ENCODE measurements around the gene TAOK3. TPM values are rescaled to one million over a fixed set of nuclear protein-coding genes. Genes with fewer than 3 reads are reported as not detected.

Gene TAOK3
- total and polyA plus RNA-seq, 10 of the 15 experiments (the other 5 are each of a cell fraction or from before 2014, with no cell fraction given) = 41.3 to 131 (median 57.8) TPM

DNA sequence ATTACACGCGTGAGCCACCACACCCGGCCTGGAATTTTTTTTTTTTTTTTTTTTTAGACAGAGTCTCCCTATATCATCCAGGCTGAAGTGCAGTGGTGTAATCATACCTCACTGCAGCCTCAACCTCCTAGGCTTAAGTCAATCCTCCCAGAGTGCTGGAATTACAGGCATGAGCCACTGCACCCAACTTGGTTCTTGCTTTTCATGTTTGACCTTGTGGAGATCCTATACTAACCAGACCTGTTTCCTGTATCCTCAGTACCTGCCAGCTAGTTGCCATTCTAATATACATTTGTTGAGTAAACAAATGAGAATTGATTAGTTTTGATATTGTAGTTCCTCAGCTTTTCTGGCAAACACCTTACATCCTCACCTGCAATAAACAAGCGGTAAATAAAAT lies 265.7 kb downstream of the TAOK3 start (continued):
- TF ChIP-seq, protein P1, sequence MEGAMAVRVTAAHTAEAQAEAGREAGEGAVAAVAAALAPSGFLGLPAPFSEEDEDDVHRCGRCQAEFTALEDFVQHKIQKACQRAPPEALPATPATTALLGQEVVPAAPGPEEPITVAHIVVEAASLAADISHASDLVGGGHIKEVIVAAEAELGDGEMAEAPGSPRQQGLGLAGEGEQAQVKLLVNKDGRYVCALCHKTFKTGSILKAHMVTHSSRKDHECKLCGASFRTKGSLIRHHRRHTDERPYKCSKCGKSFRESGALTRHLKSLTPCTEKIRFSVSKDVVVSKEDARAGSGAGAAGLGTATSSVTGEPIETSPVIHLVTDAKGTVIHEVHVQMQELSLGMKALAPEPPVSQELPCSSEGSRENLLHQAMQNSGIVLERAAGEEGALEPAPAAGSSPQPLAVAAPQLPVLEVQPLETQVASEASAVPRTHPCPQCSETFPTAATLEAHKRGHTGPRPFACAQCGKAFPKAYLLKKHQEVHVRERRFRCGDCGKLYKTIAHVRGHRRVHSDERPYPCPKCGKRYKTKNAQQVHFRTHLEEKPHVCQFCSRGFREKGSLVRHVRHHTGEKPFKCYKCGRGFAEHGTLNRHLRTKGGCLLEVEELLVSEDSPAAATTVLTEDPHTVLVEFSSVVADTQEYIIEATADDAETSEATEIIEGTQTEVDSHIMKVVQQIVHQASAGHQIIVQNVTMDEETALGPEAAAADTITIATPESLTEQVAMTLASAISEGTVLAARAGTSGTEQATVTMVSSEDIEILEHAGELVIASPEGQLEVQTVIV (IDR thresholded peaks at IDR 0.05; ENCODE audit: borderline replicate concordance, partially characterized antibody) = no peak
- TF ChIP-seq PAX5 (IDR thresholded peaks at IDR 0.05; ENCODE audit: borderline replicate concordance, low read depth, low read length) (no peak), RCOR1 (conservative IDR thresholded peaks at IDR 0.05; ENCODE audit: low read depth, low read length) (no peak), YBX1 (IDR thresholded peaks at IDR 0.05) (no peak), ATF7 (IDR thresholded peaks at IDR 0.05; ENCODE audit: low read depth) (no peak), STAT3 (IDR thresholded peaks at IDR 0.05; ENCODE audit: low read depth, low read length) (no peak), TBL1XR1 (IDR thresholded peaks at IDR 0.05; ENCODE audit: low read depth, low read length) (no peak)

DNA sequence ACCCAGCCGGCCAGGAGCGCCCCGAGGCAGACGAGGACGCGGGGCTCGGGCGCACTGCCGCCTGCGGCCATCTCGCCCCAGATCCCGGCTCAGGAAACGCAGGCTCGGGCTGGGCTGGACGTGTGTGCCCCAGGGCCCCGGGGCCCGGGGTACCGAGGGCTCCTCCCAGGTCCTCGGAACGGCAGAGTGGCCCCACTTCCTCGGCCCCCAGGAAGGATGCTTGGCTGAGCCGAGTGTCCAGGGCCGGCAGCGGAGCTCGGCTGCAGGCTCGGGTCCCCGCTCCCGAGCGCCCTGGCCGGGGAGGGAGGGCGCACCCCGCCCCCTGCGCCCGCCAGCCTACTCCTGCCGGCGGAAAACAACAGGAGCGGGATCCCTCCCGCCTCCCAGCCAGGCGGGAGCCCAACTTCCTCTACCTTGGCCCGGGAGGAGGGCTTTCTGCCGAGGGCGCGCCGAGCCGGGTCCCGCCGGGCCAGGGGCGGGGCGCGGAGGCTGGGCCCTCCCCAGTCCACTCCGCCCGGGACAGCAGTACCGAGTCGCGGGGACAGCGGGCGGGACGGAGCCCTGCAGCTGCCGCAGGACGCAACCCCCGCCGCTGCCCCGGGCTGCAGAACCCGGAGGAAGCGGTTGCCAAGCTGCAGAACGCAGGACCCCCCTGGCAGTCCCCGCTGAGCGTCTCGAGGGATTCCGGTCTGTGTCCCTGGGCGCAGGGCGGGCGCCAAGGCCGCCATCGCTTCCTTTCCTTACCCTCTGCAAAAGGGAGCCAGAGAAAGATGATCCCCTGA lies 268.9 kb downstream of the TAOK3 start, which contains the start of gene VSIG10:
Gene VSIG10 (minus strand): TSS at position 411 of the 782 bp plus-strand sequence. CDS start 340 bp downstream, at position 71.
- ChIA-PET POLR2A (interaction anchor here (0.6 kb wide), 1 partner anchor 247 kb away, joined by 4 read pairs; no protein-coding TSS in a partner anchor), RAD21 (ENCODE audit: unreplicated experiment) (no interaction called here), CTCF (no interaction called here), SMC1A (ENCODE audit: uncharacterized antibody, unreplicated experiment) (no interaction called here)
- peak; percentile 81 for ATAC-seq
- Histone ChIP-seq H4K20me1 (ENCODE audit: control insufficient read depth, insufficient read depth) (no peaks in the 10 kb centered on the region), H2AFZ (ENCODE audit: control insufficient read depth, low read depth, low read length) (peak within 1 kb of the TSS; percentile 72), H3K27me3 (replicated peaks in 1 of 2; ENCODE audit: control insufficient read depth in 2 of 2, insufficient read depth in 2 of 2, low read length in 1 of 2) (peaks cover 5 to 10% of the 10 kb centered on the region in 2 experiments; a peak in 3 of 4 replicates), H3K9me3 (replicated peaks; ENCODE audit: control insufficient read depth, insufficient read depth, low read length) (no peaks in the 10 kb centered on the region), H3K4me3 (peak within 1 kb of the TSS; percentile 84), H3K79me2 (ENCODE audit: control insufficient read depth, insufficient read depth, low read length) (no peaks in the 10 kb centered on the region), H3K4me2 (ENCODE audit: control insufficient read depth, insufficient read depth) (peak within 1 kb of the TSS; percentile 97), H3K9ac (ENCODE audit: control insufficient read depth, insufficient read depth, low read length) (peak within 1 kb of the TSS; percentile 48; the same call in 1 of the 2 replicates), H3K4me1 (ENCODE audit: control insufficient read depth, insufficient read depth, low read length) (no peaks in the 10 kb centered on the region; the same call in 1 of the 2 replicates), H3K27ac (ENCODE audit: control insufficient read depth, insufficient read depth) (no peak within 1 kb of the TSS), H3K36me3 (ENCODE audit: control insufficient read depth in 2 of 2, insufficient read depth in 2 of 2, low read length in 1 of 2) (no peaks in the 10 kb centered on the region)
- in situ Hi-C loops (cut with MboI) = loop anchor here (25.0 kb wide), 2 partner anchors 934 to 1434 kb away; no protein-coding TSS in a partner anchor
- no peak for DNase-seq (ENCODE audit: low read depth, low spot score)
- no TSS peak for BruUV-seq (replicated peaks)
- intact Hi-C loops (cut with micrococcal nuclease; ENCODE audit: unreplicated experiment) = no loop called here
- FAIRE-seq = no peak
- WGBS (ENCODE audit: insufficient coverage, insufficient replicate concordance, low lambda C conversion rate, missing lambda C conversion rate) = under 1% methylated on average over 72 of the region's 75 CpGs
- no peak for TF ChIP-seq NR2C2 (IDR thresholded peaks at IDR 0.05; ENCODE audit: borderline replicate concordance, control insufficient read depth, insufficient read length, low read depth)
- 0 out of 2 replicates have a peak, but pooled peaks have one; percentile 29 for TF ChIP-seq GATAD2B (conservative IDR thresholded peaks at IDR 0.05; ENCODE audit: low read depth)
- no peak for TF ChIP-seq PAX8 (IDR thresholded peaks at IDR 0.05)
- TF ChIP-seq CREB1 (IDR thresholded peaks at IDR 0.05; ENCODE audit: low read depth) = no peak
- TF ChIP-seq RELA (IDR thresholded peaks at IDR 0.05; ENCODE audit: borderline replicate concordance, partially characterized antibody) = no peak
- peak; percentile 34; the same call in 1 of the 2 replicates for TF ChIP-seq IKZF1 (conservative IDR thresholded peaks at IDR 0.05)
- TF ChIP-seq MEF2B (IDR thresholded peaks at IDR 0.05; ENCODE audit: partially characterized antibody, poor library complexity, severe bottlenecking) = peak; percentile 55
- no peak for TF ChIP-seq SPI1 (IDR thresholded peaks at IDR 0.05; ENCODE audit: borderline replicate concordance, insufficient read depth, low read depth, low read length)
- no peak for TF ChIP-seq MYB (IDR thresholded peaks at IDR 0.05; ENCODE audit: borderline replicate concordance, low read depth, low read length)
- no peak for TF ChIP-seq ATF7 (IDR thresholded peaks at IDR 0.05; ENCODE audit: low read depth)
- no peak for TF ChIP-seq CHD1 (IDR thresholded peaks at IDR 0.05; ENCODE audit: low read depth, low read length)
- TF ChIP-seq CBX5 (IDR thresholded peaks at IDR 0.05; ENCODE audit: low read depth) = no peak
- TF ChIP-seq EGR1 (IDR thresholded peaks at IDR 0.05; ENCODE audit: borderline replicate concordance in 1 of 2, low read depth in 2 of 2, low read length in 2 of 2) = no peak
- TF ChIP-seq TBL1XR1 (IDR thresholded peaks at IDR 0.05; ENCODE audit: low read depth, low read length) = no peak
- no peak for TF ChIP-seq ZNF274 (IDR thresholded peaks at IDR 0.05; ENCODE audit: insufficient read depth, insufficient read length)
- no peak for TF ChIP-seq RCOR1 (conservative IDR thresholded peaks at IDR 0.05; ENCODE audit: low read depth, low read length)
- TF ChIP-seq SREBF1 (IDR thresholded peaks at IDR 0.05; ENCODE audit: low read length) = no peak
- no peak for TF ChIP-seq GABPA (IDR thresholded peaks at IDR 0.05; ENCODE audit: low read depth)
